ENCODE results near the gene ITGB5.
"Not testable (repeated sequence)": the region's sequence is repeated elsewhere in the genome, so short reads cannot be mapped to it uniquely, and the experiment has no call there.

Gene ITGB5

DNA sequence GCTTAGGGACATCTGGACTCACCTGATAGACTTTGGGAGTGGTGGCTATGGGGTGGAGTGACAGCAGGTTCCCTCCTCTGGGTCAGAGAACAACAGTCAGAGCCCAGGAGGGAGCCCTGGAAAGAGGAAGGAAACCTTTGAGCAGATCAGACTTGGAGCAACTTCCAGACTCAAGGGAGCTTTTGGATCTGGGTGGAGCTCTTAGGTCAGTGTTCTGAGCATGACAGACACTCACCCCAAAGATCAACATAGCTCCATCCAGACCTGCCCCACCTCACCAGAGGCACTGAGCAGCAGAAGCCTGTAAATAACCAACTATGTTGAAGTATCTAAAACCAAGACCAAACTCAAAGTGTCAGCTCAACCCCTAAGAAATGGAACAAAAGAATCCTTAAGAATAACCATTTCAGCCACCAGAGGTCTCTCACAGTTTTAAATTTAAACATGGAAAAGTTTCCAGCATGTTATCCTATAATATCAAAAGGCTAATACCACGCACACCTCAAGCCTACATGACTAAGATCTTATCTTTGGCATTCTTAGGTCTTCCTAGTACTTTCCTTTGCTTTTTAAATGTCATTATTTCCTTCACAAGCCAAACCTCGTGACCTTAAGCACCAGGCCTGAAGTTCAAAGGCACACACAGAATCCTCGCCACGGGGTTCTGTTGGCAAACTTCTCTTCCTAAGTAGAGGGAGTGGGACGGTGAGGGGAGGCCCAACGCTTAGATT lies 100.5 kb downstream of the ITGB5 start:
- no peak for DNase-seq

- no peak for DNase-seq
These were observed 101.2 kb downstream of the ITGB5 start for GRCh38 chr3:124785973-124786372.

DNA sequence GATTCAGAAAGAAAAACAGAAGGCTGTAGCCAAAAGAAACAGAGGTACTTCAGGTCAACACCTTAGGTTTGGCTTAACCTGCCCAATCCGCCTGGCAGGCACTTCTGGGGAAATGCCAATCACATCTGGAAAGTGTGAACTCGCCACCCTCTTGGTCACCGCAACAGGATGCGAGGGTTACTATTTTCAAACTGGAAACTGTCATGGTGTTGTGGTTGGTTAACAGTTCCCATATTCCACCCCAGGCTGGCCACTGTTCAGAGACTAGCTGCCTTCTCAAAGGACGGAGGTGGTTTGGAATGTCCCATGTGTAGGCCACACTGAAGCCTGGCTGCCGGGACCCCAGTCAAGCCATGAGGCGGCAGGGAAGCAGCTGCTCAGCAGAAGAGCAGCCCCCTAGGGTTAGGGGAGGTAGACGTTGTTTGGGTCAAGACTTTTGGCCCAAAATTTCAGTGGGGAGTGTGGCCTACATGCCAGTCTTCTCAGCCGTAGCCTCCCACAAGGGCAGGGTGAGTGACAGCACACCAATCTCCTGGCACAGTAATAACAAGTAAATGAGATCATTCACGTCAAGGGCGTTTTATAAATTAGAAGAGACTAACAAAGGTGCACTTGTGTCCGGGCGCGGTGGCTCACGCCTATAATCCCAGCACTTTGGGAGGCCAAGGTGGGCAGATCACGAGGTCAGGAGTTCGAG lies 102.3 kb downstream of the ITGB5 start:
- DNase-seq, result no peak

- DNase-seq, result no peak
These were observed 103.5 kb downstream of the ITGB5 start for GRCh38 chr3:124783696-124784095.

DNA sequence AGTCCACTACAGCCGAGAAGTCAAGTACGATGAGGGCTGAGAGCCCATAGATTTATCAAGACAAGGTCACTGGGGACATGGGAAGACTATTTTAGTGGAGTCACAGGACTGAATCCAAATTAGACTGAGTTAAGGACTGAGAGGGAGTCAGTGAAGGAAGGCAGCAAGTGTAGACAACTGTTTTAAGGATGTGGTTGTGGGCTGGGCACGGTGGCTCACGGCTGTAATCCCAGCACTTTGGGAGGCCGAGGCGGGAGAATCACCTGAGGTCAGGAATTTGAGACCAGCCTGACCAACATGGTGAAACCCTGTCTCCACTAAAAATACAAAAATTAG lies 104.8 kb downstream of the ITGB5 start:
- not testable (repeated sequence) for DNase-seq

DNA sequence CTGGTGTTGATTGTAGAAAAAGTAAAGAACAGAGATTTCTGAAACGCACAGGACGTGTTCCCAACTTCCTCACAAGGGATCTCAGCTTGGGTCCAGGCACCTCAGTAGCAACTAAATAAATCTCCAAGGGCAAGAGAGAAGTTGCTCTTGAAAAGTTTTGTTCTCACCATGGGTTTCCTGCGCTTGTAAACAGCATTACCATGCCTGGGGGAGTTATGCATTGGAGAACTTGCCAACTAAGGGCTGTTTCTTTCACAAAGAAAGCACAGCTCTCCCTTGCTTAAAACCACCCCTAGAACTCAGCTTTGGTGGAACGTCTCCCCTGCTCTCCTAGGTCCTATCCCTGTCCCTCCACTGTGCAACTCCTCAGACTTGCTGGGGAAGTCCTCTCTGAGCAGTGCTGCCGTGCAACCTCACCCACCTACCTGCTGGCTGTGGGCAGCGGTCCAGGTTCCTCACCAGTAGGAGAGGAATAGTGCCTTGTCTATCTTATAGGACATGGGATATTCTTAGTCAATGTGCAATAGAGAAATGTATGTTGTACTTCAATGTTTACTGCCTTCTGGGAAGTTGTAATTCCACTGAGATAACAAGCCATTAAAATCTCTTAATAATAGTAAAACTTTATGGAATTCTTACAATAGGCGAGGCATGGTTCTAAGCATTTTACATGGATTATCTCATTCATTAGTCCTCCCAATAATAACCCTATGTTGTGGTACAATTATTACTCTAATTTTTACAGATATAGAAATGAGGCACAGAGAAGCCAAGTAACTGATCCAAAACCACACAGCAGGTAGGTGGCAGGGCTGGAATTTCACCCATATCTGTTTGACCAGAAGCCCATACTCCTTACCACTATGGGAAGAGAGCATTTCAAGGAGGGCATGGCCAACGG lies 105.4 kb downstream of the ITGB5 start:
- no peak for DNase-seq

DNA sequence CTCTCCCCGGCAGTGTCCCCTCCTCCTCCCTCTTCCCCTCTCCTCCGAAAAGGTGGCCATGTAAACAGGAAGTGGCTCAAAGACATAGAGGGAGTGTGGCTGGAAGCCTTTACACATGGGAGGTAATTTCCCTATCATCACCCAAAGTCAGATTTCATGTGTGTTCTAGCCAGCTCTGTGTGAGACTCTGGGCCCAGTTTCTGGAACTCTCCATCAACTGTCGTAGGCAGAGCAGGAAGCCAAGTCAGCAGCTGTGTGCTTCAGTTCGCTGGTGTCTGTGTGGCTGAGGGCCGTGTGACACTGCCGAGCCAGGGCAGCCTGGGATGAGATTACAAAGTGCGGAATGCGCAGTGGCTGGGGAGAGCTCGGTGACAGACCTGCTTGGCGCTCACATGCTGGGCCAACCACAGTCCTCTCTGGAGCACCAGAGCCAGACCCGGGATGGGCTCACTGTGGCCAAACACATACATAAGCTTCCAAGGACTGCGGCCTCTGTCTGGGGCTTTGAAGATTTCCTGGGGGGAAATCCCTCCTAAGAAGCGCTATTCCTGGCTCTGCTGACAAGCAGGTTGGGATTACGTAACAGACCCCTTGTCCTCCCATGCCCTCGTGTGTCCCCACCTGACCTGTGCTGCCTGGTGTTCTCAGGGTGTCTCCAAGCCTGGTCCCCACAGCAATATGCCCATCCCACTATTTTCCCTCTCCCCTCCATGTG lies 106.2 kb downstream of the ITGB5 start:
- no peak for DNase-seq

GRCh38 chr3:124780356-124780755 lies 106.8 kb downstream of the ITGB5 start:
- DNase-seq, result no peak

GRCh38 chr3:124779751-124780191 lies 107.4 kb downstream of the ITGB5 start:
- DNase-seq, result no peak

DNA sequence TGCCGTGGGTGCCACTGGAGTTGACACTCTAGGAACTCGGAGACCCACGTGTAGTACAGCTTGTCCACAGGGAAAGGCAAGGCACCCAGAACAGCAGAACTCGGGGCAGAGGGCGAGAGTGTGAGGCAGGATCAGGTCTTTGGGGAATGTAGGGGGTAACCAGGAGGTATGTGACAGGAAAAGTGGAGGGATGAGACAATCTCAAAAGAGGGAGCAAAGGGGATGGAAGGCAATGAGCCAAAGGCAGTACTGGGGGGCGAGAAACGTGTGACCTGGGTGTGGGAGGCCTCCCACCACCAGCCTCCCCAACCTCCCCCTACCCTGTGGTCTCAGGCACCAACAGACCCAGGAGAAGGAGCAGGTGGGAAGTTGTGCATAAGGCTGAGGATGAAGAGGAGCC lies 108.0 kb downstream of the ITGB5 start:
- DNase-seq, result no peak

DNA sequence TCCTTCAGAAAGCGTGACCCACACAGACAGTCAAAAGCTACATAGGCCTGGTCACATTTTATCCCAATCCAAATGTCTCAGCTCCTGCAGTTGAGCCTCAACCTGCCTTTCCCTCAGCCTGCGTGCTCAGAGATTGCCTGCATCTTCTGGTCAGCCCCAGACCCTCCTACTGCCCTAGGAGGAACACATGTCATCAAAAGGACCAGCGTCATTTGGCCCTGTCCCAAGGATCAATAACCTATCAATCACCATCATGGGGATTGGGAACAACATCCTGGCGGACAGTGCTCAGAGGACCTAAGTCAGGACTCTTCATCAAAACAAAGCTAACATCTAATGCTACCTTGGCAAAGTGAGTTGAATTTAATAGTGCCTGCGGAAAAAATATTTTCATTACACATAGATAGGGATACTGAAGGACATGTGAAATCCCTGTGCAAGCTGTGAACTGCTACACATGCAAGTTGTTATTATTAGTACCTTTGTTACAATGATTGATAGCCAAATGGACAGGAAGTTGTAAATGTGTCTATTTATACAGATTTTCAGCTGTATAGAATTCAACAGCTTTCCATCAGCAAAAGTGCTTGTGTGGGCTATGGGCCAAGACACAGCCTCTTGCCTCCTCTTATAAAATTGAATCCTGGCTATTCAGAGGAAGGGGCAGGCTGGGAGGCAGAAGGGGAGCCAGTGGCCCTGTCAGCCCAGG lies 109.2 kb downstream of the ITGB5 start:
- DNase-seq, result no peak

- DNase-seq, result no peak
These were observed 110.3 kb downstream of the ITGB5 start for GRCh38 chr3:124776856-124777255.

- DNase-seq, result no peak
These were observed 111.3 kb downstream of the ITGB5 start for GRCh38 chr3:124775877-124776276.

GRCh38 chr3:124774841-124775402 lies 112.2 kb downstream of the ITGB5 start:
- no peak for DNase-seq

- no peak for DNase-seq
These were observed 112.8 kb downstream of the ITGB5 start for GRCh38 chr3:124774327-124774718.

GRCh38 chr3:124773351-124774326 lies 113.5 kb downstream of the ITGB5 start:
- DNase-seq, result no peak

- no peak for DNase-seq
These were observed 114.9 kb downstream of the ITGB5 start for GRCh38 chr3:124772081-124772831.

- no peak for DNase-seq
These were observed 116.1 kb downstream of the ITGB5 start for GRCh38 chr3:124771083-124771445.

DNA sequence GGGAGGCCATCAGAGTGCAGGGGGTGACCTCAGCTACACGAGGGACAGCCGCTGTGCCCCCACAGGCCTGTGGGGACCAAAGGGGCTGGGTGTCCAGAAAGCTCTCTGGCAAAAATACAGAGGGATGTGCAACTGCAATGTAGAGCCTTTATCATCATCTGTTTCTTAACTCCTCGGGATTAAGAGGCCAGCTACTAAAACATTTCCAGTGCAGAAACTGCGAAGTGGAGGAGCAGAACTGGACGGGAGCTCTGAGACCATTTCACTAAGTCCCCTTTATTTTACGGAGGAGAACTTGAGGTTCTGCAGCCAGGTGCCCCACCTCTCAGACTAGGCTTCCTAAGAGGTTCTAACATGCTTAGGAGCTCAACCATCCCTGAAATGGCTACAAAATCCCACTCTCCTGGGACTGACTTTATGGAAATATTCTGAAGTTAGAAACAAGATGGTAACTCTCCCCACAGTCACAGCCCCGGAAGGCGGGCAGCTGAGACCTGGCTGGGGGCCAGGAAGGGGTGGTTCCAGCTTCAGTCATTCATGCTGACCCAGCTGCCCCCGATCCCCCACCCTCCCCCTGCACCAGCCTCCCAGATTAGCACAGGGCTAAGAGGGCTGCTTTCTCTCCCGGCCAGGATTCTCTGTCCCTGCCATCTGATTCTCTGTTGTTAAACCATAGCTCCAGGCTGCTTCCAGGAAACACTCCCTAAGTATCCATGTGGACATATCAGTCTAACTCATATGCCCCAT lies 116.7 kb downstream of the ITGB5 start:
- no peak for DNase-seq
